ENCODE results near the gene USP47. TPM values are rescaled to one million over a fixed set of nuclear protein-coding genes. Genes with fewer than 3 reads are reported as not detected.

The USP47 gene
- polyA plus RNA-seq, 1 experiment = 15.0 TPM

GRCh38 chr11:11982461-11982860 is 140.7 kb downstream of the USP47 start:
- H3K4me3 ChIP-seq (ENCODE audit: low read depth, low read length) = no peak overlapping the region
- 0 out of 2 replicates have a peak, but pooled peaks cover 2% of the 10 kb centered on the region for H3K36me3 ChIP-seq (ENCODE audit: control insufficient read depth, insufficient read depth, low read length)
- H3K27me3 ChIP-seq (ENCODE audit: control insufficient read depth, insufficient read depth, low read length) = no peaks in the 10 kb centered on the region
- CTCF ChIA-PET = interaction anchor here (1.2 to 2.3 kb wide), 2 partner anchors 190 to 299 kb away, joined by 3 to 6 read pairs; no protein-coding TSS in a partner anchor
- no peak for DNase-seq (ENCODE audit: low read depth)
- no peak for TF ChIP-seq CTCF (IDR thresholded peaks at IDR 0.05; ENCODE audit: insufficient read depth, low read depth, low read length)
- POLR2A ChIA-PET = interaction anchor here (1.0 kb wide), 1 partner anchor 9 kb away, joined by 3 read pairs; no protein-coding TSS in a partner anchor

- no peaks in the 10 kb centered on the region for H3K27me3 ChIP-seq (ENCODE audit: control insufficient read depth, insufficient read depth, low read length)
- no peak overlapping the region for H3K4me3 ChIP-seq (ENCODE audit: low read depth, low read length)
- TF ChIP-seq CTCF (IDR thresholded peaks at IDR 0.05; ENCODE audit: insufficient read depth, low read depth, low read length) = no peak
- ChIA-PET POLR2A (interaction anchor here (1.0 kb wide), 1 partner anchor 10 kb away, joined by 3 read pairs; no protein-coding TSS in a partner anchor), CTCF (interaction anchor here (1.2 to 2.3 kb wide), 2 partner anchors 191 to 298 kb away, joined by 3 to 6 read pairs; no protein-coding TSS in a partner anchor)
- H3K36me3 ChIP-seq (ENCODE audit: control insufficient read depth, insufficient read depth, low read length) = 0 out of 2 replicates have a peak, but pooled peaks cover 2% of the 10 kb centered on the region
- DNase-seq (ENCODE audit: low read depth) = peak; percentile 51
Measured at GRCh38 chr11:11982975-11983374, 141.2 kb downstream of the USP47 start.

- CTCF ChIA-PET = interaction anchor here (1.2 kb wide), 1 partner anchor 191 kb away, joined by 3 read pairs; no protein-coding TSS in a partner anchor
- no peak for TF ChIP-seq CTCF (IDR thresholded peaks at IDR 0.05; ENCODE audit: insufficient read depth, low read depth, low read length)
- POLR2A ChIA-PET = interaction anchor here (1.0 kb wide), 1 partner anchor 10 kb away, joined by 3 read pairs; no protein-coding TSS in a partner anchor
Measured at GRCh38 chr11:11983427-11983826, 141.7 kb downstream of the USP47 start.

GRCh38 chr11:11984563-11984962 is 142.8 kb downstream of the USP47 start:
- Histone ChIP-seq H3K27me3 (ENCODE audit: control insufficient read depth, insufficient read depth, low read length) (no peaks in the 10 kb centered on the region), H3K4me3 (ENCODE audit: low read depth, low read length) (no peak overlapping the region), H3K36me3 (ENCODE audit: control insufficient read depth, insufficient read depth, low read length) (no peaks in the 10 kb centered on the region)
- ChIA-PET CTCF (interaction anchor here (0.9 to 2.1 kb wide), 2 partner anchors 13 to 15 kb away, joined by 3 to 4 read pairs; no protein-coding TSS in a partner anchor), POLR2A (interaction anchor here (0.7 kb wide), 1 partner anchor 11 kb away, joined by 6 read pairs; no protein-coding TSS in a partner anchor)
- no peak for TF ChIP-seq CTCF (IDR thresholded peaks at IDR 0.05; ENCODE audit: insufficient read depth, low read depth, low read length)
- no peak for DNase-seq (ENCODE audit: low read depth)

More at GRCh38 chr11:11983427-11983826, 141.7 kb downstream of the USP47 start:
- Histone ChIP-seq H3K27me3 (ENCODE audit: control insufficient read depth, insufficient read depth, low read length) (no peaks in the 10 kb centered on the region), H3K36me3 (ENCODE audit: control insufficient read depth, insufficient read depth, low read length) (0 out of 2 replicates have a peak, but pooled peaks cover 2% of the 10 kb centered on the region), H3K4me3 (ENCODE audit: low read depth, low read length) (no peak overlapping the region)
- no peak for DNase-seq (ENCODE audit: low read depth)

GRCh38 chr11:11985016-11985715 is 143.4 kb downstream of the USP47 start:
- no peaks in the 10 kb centered on the region for H3K36me3 ChIP-seq (ENCODE audit: control insufficient read depth, insufficient read depth, low read length)
- CTCF ChIA-PET = interaction anchor here (0.9 to 2.1 kb wide), 4 partner anchors 8 to 251 kb away, joined by 3 to 4 read pairs (median 3); no protein-coding TSS in a partner anchor
- POLR2A ChIA-PET = no interaction called here
- TF ChIP-seq CTCF (IDR thresholded peaks at IDR 0.05; ENCODE audit: insufficient read depth, low read depth, low read length) = no peak
- no peak overlapping the region for H3K4me3 ChIP-seq (ENCODE audit: low read depth, low read length)
- no peaks in the 10 kb centered on the region for H3K27me3 ChIP-seq (ENCODE audit: control insufficient read depth, insufficient read depth, low read length)
- peak; percentile 58 for DNase-seq (ENCODE audit: low read depth)

Data from BJ (cell line).